ENCODE measurements around the gene APOBEC3A. TPM values are rescaled to one million over a fixed set of nuclear protein-coding genes. Genes with fewer than 3 reads are reported as not detected.

Gene APOBEC3A
- total and polyA plus RNA-seq, 2 of the 4 experiments (the other 2 are of a cell fraction) = not detected

- Histone ChIP-seq H2BK5ac (ENCODE audit: low read depth, low read length, poor library complexity, severe bottlenecking) (no peak overlapping the region), H2BK15ac (ENCODE audit: low read depth, low read length) (no peak overlapping the region), H3K4me1 (ENCODE audit: control insufficient read depth, insufficient read depth, low read length) (peaks cover 5% of the 10 kb centered on the region), H3K4ac (ENCODE audit: low read depth, low read length) (no peak overlapping the region), H2AK9ac (replicated peaks; ENCODE audit: low read depth, low read length, poor library complexity) (no peak overlapping the region), H3K27me3 (ENCODE audit: control insufficient read depth, insufficient read depth, low read length) (peaks cover 11% of the 10 kb centered on the region), H3K23ac (ENCODE audit: low read depth, low read length) (no peak overlapping the region), H4K20me1 (ENCODE audit: insufficient read depth, low read length) (peaks cover 4% of the 10 kb centered on the region; the same call in 1 of the 2 replicates), H2BK20ac (ENCODE audit: low read depth, low read length) (no peak overlapping the region), H3K4me2 (ENCODE audit: low read depth, low read length) (no peak overlapping the region), H3K9ac (ENCODE audit: low read depth, low read length) (no peak overlapping the region), H3K27ac (ENCODE audit: insufficient read depth, low read length) (no peak overlapping the region), H4K91ac (ENCODE audit: insufficient read depth, low read depth, low read length) (no peak overlapping the region), H4K8ac (ENCODE audit: low read depth in 2 of 2, low read length in 2 of 2) (no peak overlapping the region), H4K5ac (ENCODE audit: low read depth, low read length) (no peak overlapping the region), H2BK120ac (ENCODE audit: low read depth, low read length) (no peak overlapping the region), H3K18ac (ENCODE audit: low read depth, low read length) (no peak overlapping the region), H2AFZ (replicated peaks; ENCODE audit: low read length, poor library complexity) (no peak overlapping the region), H3K36me3 (ENCODE audit: control insufficient read depth, insufficient read depth, low read length) (no peaks in the 10 kb centered on the region), H3K56ac (ENCODE audit: extremely low read depth, insufficient read depth, low read length) (no peak overlapping the region), H3K4me3 (ENCODE audit: insufficient read depth, low read depth, low read length) (no peak overlapping the region), H3K9me3 (ENCODE audit: control insufficient read depth, insufficient read depth, low read length) (no peaks in the 10 kb centered on the region), H3K14ac (replicated peaks; ENCODE audit: low read depth, low read length) (no peak overlapping the region), H3K79me1 (ENCODE audit: low read depth in 1 of 2, low read length in 2 of 2) (no peaks in the 10 kb centered on the region), H3K9me1 (ENCODE audit: insufficient read depth, low read length) (peaks cover 5% of the 10 kb centered on the region), H2AK5ac (ENCODE audit: low read depth, low read length) (no peak overlapping the region)
- BruUV-seq (replicated peaks) = no TSS peak
- no peak for DNase-seq
- TF ChIP-seq MAZ (IDR thresholded peaks at IDR 0.05; ENCODE audit: borderline replicate concordance, low read depth, low read length) = no peak
- CTCF ChIA-PET = no interaction called here
- WGBS, 2 experiments (ENCODE audit: extremely low coverage in 2 of 2, insufficient read length in 1 of 2) = 40% methylated on average over 4 of the region's 6 CpGs; no CpG with 5 or more reads in 1 of the 2 experiments
- in situ Hi-C loops (cut with MboI; ENCODE audit: low sequenced_read_pairs) = no loop called here
- no peak for ATAC-seq (ENCODE audit: low read depth)
- dilution Hi-C loops (cut with HindIII; ENCODE audit: low sequenced_read_pairs, unreplicated experiment) = no loop called here
- intact Hi-C loops (cut with micrococcal nuclease) = no loop called here
- POLR2A ChIA-PET (ENCODE audit: unreplicated experiment) = no interaction called here
These were observed 36.3 kb upstream of the APOBEC3A start for GRCh38 chr22:38921120-38921519.
